MM.1S (cell line): ENCODE measurements around the gene TMEM250.
A peak's percentile ranks its signal among the peaks of the same experiment; 100 is the strongest.

Source experiments
- DNase-seq: peaks from one replicate; pipeline ENCODE4 v3.0.0-alpha.2; 2015
- H2AFZ ChIP-seq: fragments of 300-600 bp; sonication (generic); 2 replicates; pipeline ENCODE4 v1.6.0; 2016; ENCODE audit warnings: antibody characterized with exemption, low read length
- H3F3A ChIP-seq: fragments of 300-600 bp; sonication (generic); 2 replicates; pipeline ENCODE4 v1.6.1; 2016; ENCODE audit warnings: mild to moderate bottlenecking, antibody characterized with exemption, low read length, moderate library complexity, mixed read lengths; ENCODE audit not compliant: insufficient read depth
- H3K27ac ChIP-seq: fragments of 300-600 bp; sonication (generic); 2 replicates; pipeline ENCODE4 v1.5.1; 2016; ENCODE audit warnings: mild to moderate bottlenecking, low read length
- H3K27me3 ChIP-seq: fragments of 300-600 bp; sonication (generic); replicated peaks from 2 replicates; pipeline ENCODE4 v1.6.0; 2016; ENCODE audit warnings: low read length; ENCODE audit not compliant: insufficient read depth
- H3K36me3 ChIP-seq: fragments of 300-600 bp; sonication (generic); replicated peaks from 2 replicates; pipeline ENCODE4 v1.6.1; 2016; ENCODE audit warnings: mild to moderate bottlenecking, low read length, mixed read lengths; ENCODE audit not compliant: insufficient read depth
- H3K4me1 ChIP-seq: fragments of 300-600 bp; sonication (generic); 2 replicates; pipeline ENCODE4 v1.6.1; 2016; ENCODE audit warnings: low read length, mixed read lengths
- H3K4me2 ChIP-seq: fragments of 300-600 bp; sonication (generic); 2 replicates; pipeline ENCODE4 v1.6.0; 2016; ENCODE audit warnings: low read depth, low read length
- H3K4me3 ChIP-seq: fragments of 300-600 bp; sonication (generic); 2 replicates; pipeline ENCODE4 v1.5.1; 2016; ENCODE audit warnings: low read length, mixed read lengths
- H3K79me2 ChIP-seq: fragments of 300-600 bp; sonication (generic); 2 replicates; pipeline ENCODE4 v1.6.1; 2016; ENCODE audit warnings: mixed run types, low read length, mixed read lengths
- H3K9ac ChIP-seq: fragments of 300-600 bp; sonication (generic); 2 replicates; pipeline ENCODE4 v1.6.1; 2016; ENCODE audit warnings: low read length, mixed read lengths
- H3K9me2 ChIP-seq: fragments of 300-600 bp; sonication (generic); replicated peaks from 2 replicates; pipeline ENCODE4 v1.6.1; 2016; ENCODE audit warnings: mild to moderate bottlenecking, low read length, mixed read lengths; ENCODE audit not compliant: insufficient read depth
- H3K9me3 ChIP-seq: fragments of 300-600 bp; sonication (generic); replicated peaks from 2 replicates; pipeline ENCODE4 v1.6.1; 2016; ENCODE audit warnings: mild to moderate bottlenecking, low read length, mixed read lengths; ENCODE audit not compliant: insufficient read depth
- H4K20me1 ChIP-seq: fragments of 300-600 bp; sonication (generic); 2 replicates; pipeline ENCODE4 v1.6.1; 2016; ENCODE audit warnings: mild to moderate bottlenecking, low read length, moderate library complexity, mixed read lengths; ENCODE audit not compliant: insufficient read depth
- CTCF ChIP-seq: fragments of 300-600 bp; sonication (generic); IDR thresholded peaks from 2 replicates; pipeline ENCODE4 v1.5.1; 2016; ENCODE audit warnings: antibody characterized with exemption, low read length, mixed read lengths
- EZH2 ChIP-seq: fragments of 300-600 bp; sonication (generic); optimal IDR thresholded peaks from 2 replicates; pipeline ENCODE3; 2017; ENCODE audit warnings: low read depth, mild to moderate bottlenecking, antibody characterized with exemption, low read length, mixed read lengths
- EZH2phosphoT487 ChIP-seq: fragments of 300-600 bp; sonication (generic); IDR thresholded peaks from 2 replicates; pipeline ENCODE4 v1.6.1; 2018; ENCODE audit warnings: antibody characterized with exemption, low read length

Gene TMEM250

GRCh38 chr9:136122425-136123383 is 4.0 kb upstream of the TMEM250 start:
- peak; percentile 39 for DNase-seq
- H3K9me3 ChIP-seq, result no peaks in the 10 kb centered on the region
- H3K4me3 ChIP-seq, result no peak overlapping the region
- H4K20me1 ChIP-seq, result no peaks in the 10 kb centered on the region
- no peaks in the 10 kb centered on the region for H3K36me3 ChIP-seq
- H3F3A ChIP-seq, result no peaks in the 10 kb centered on the region
- no peaks in the 10 kb centered on the region for H3K9me2 ChIP-seq
- H3K27me3 ChIP-seq, result peaks cover 49% of the 10 kb centered on the region
- H2AFZ ChIP-seq, result no peak overlapping the region
- no peak overlapping the region for H3K4me2 ChIP-seq
- no peak overlapping the region for H3K27ac ChIP-seq
- peaks cover 4% of the 10 kb centered on the region; the same call in 1 of the 2 replicates for H3K79me2 ChIP-seq
- H3K4me1 ChIP-seq, result no peaks in the 10 kb centered on the region
- no peak overlapping the region for H3K9ac ChIP-seq
- TF ChIP-seq EZH2 (no peak), CTCF (peak; percentile 93)

- Histone ChIP-seq H4K20me1 (no peaks in the 10 kb centered on the region), H3K9ac (no peak overlapping the region), H3F3A (no peaks in the 10 kb centered on the region), H3K27ac (no peak overlapping the region), H2AFZ (no peak overlapping the region), H3K9me2 (no peaks in the 10 kb centered on the region), H3K9me3 (no peaks in the 10 kb centered on the region), H3K4me3 (no peak overlapping the region), H3K4me1 (peaks cover 6% of the 10 kb centered on the region), H3K4me2 (no peak overlapping the region), H3K27me3 (peaks cover 40% of the 10 kb centered on the region), H3K79me2 (peaks cover 13% of the 10 kb centered on the region), H3K36me3 (no peaks in the 10 kb centered on the region)
- TF ChIP-seq CTCF (no peak), EZH2phosphoT487 (no peak), EZH2 (no peak)
- no peak for DNase-seq
Observed at GRCh38 chr9:136121801-136122200, 3.1 kb upstream of the TMEM250 start.

- no peak overlapping the region for H3K4me2 ChIP-seq
- no peaks in the 10 kb centered on the region for H4K20me1 ChIP-seq
- no peak for TF ChIP-seq EZH2
- no peak for TF ChIP-seq CTCF
- TF ChIP-seq EZH2phosphoT487, result no peak
- peaks cover 13% of the 10 kb centered on the region for H3K79me2 ChIP-seq
- peaks cover 6% of the 10 kb centered on the region for H3K4me1 ChIP-seq
- H3F3A ChIP-seq, result no peaks in the 10 kb centered on the region
- H2AFZ ChIP-seq, result no peak overlapping the region
- H3K36me3 ChIP-seq, result no peaks in the 10 kb centered on the region
- DNase-seq, result no peak
- H3K9ac ChIP-seq, result no peak overlapping the region
- H3K4me3 ChIP-seq, result no peak overlapping the region
- no peak overlapping the region for H3K27ac ChIP-seq
- no peaks in the 10 kb centered on the region for H3K9me2 ChIP-seq
- H3K9me3 ChIP-seq, result no peaks in the 10 kb centered on the region
- H3K27me3 ChIP-seq, result peaks cover 26% of the 10 kb centered on the region
Observed at GRCh38 chr9:136120438-136120844, 1.8 kb upstream of the TMEM250 start.
